Measurements from ENCODE around the gene CETP. TPM values are rescaled to one million over a fixed set of nuclear protein-coding genes. Genes with fewer than 3 reads are reported as not detected.

The CETP gene
- total and polyA plus RNA-seq, 9 of the 15 experiments (the other 6 are each of a cell fraction or from before 2014, with no cell fraction given): 0.07 to 0.11 TPM; not detected in 7

GRCh38 chr16:56931892-56932720 lies 29.6 kb upstream of the CETP start, which contains the start of gene HERPUD1 (continued):
- peak; percentile 89 to 91 for TF ChIP-seq MLLT1 (IDR thresholded peaks at IDR 0.05)
- peak; percentile 40; the same call in 1 of the 2 replicates for TF ChIP-seq REST (IDR thresholded peaks at IDR 0.05; ENCODE audit: borderline replicate concordance)
- no peak for TF ChIP-seq REST (CRISPR knock-in tag; IDR thresholded peaks at IDR 0.05; ENCODE audit: low read depth)
- peak; percentile 61 to 93 (median 89) for TF ChIP-seq YY1 (IDR thresholded peaks at IDR 0.05; ENCODE audit: borderline replicate concordance in 1 of 3, control insufficient read depth in 1 of 3, extremely low read depth in 1 of 3, insufficient read depth in 3 of 3, insufficient read length in 1 of 3, insufficient replicate concordance in 2 of 3, low read depth in 1 of 3, low read length in 2 of 3)
- TF ChIP-seq NELFE (IDR thresholded peaks at IDR 0.05; ENCODE audit: insufficient read depth, insufficient read length): peak; percentile 60
- TF ChIP-seq KAT8 (IDR thresholded peaks at IDR 0.05; ENCODE audit: low read depth): no peak
- peak; percentile 60; the same call in 1 of the 2 replicates for TF ChIP-seq TAF7 (tag; IDR thresholded peaks at IDR 0.05)
- TF ChIP-seq ZNF785 (CRISPR knock-in tag; IDR thresholded peaks at IDR 0.05): no peak
- peak; percentile 96 for TF ChIP-seq POLR2AphosphoS5 (IDR thresholded peaks at IDR 0.05; ENCODE audit: control insufficient read depth, insufficient read depth, low read depth, low read length)
- TF ChIP-seq HMGN3 (IDR thresholded peaks at IDR 0.05; ENCODE audit: borderline replicate concordance, extremely low read depth, insufficient read length, low read depth, low read length): peak; percentile 83

Data from K562 (cell line).